Keratinocyte (primary cell): ENCODE results near the gene SPTBN2.

Experiments
- CTCF ChIP-seq, 3 experiments: IDR thresholded peaks in 1 of 3; conservative IDR thresholded peaks in 1 of 3; optimal IDR thresholded peaks in 1 of 3; 2 replicates in 2 of 3; 3 replicates in 1 of 3; pipeline versions ENCODE3 to v1.5.1; 2011; ENCODE audit warnings: low read length in 3 of 3, mild to moderate bottlenecking in 3 of 3, moderate library complexity in 2 of 3, control low read depth in 1 of 3, inconsistent platforms in 1 of 3; ENCODE audit not compliant: insufficient read depth in 2 of 3; ENCODE audit errors: extremely low read depth in 1 of 3
- EZH2 ChIP-seq: IDR thresholded peaks from one replicate; pipeline ENCODE4 v1.6.1; 2012; ENCODE audit warnings: inconsistent platforms, mild to moderate bottlenecking, low read length, moderate library complexity

DNA sequence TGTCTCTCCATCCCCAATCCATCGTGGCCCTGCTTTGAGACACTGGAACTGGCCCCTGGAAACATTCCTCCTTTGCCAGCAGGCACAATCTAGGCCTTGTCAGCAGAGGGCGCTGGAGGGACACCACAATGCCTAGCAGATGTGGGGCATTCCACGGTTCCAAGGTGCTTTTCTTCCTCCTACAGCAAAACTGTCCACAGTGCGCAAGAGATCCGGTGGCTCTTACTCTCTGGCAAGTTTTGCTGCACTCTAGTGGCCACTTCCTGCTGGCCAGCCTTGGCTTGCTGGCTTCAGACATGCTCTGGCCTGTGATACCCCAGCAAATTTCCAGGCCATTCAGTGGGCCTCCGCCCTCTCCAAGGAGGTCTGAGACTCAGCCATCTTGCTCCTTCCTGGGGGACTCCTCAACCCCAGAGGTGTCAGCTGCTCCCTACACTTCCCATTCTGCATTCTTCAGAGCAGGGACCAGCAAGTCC lies 34.2 kb downstream of the SPTBN2 start:
- TF ChIP-seq CTCF (optimal IDR thresholded peaks at IDR 0.05 in 1 of 3, IDR thresholded peaks at IDR 0.05 in 1 of 3, conservative IDR thresholded peaks at IDR 0.05 in 1 of 3; ENCODE audit: extremely low read depth in 1 of 3, insufficient read depth in 2 of 3, low read length in 3 of 3) (peak; percentile 95 to 100 (median 96)), EZH2 (no peak)
